Stimulated activated CD4-positive, alpha-beta T cell treated with anti-CD3 and anti-CD28 coated beads, Interleukin-12 subunit alpha, Interleukin-12 subunit beta, amount 100 ng/mL, for 24 hours (primary cell): ENCODE data around the gene CAMK1D.

Experiments
- DNase-seq, 2 experiments: peaks; one replicate each; pipeline ENCODE4 v3.0.0-alpha.2; 2020; ENCODE audit warnings: low read depth in 2 of 2

Gene CAMK1D

DNA sequence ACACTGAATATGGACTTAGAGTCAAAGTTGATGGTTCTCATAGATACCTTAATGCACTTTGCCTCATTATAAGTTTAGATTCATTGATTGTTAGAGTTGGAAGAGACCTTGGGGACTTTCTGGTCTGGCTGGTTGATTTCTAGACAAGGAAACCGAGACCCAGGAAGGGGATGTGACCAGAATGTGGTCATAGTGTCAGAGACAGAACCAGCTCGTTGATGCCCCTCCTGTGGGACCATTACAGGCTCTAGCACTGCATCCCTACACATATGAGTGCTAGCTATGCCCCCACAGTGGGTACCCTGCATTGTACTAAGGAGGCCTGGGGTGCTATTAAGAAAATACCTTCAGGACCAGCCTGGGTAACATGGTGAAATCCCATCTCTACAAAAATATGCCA, 306.6 kb downstream of the CAMK1D start:
- DNase-seq, result no peak

DNA sequence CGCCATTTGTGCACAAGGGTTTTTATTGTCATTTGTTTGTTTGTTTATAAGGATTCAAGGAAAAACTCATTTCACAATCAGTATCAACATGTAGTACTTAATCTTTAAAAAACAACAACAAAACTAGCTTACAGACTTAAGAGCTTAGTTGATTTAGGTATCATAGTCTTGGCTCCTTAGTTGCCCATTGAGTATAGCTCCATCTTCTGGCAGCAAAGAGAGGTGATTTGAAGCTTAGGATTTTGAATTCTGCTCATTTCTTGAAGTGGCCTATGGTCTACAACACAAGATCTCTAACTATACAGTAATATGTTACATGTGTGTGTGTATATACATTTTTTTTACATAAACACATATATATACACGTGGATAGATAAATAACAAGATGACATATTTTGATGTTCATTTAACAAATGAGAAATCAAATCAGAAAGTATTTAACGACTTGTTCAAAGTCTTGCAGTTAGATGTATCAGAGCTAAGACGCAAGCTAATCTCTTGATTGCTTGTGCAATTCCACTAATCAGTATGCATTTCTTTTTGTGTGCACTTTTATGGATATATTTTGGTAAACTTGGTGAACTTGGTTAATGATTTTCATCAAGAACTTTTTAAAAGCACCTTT, 307.3 kb downstream of the CAMK1D start:
- DNase-seq, result no peak

DNA sequence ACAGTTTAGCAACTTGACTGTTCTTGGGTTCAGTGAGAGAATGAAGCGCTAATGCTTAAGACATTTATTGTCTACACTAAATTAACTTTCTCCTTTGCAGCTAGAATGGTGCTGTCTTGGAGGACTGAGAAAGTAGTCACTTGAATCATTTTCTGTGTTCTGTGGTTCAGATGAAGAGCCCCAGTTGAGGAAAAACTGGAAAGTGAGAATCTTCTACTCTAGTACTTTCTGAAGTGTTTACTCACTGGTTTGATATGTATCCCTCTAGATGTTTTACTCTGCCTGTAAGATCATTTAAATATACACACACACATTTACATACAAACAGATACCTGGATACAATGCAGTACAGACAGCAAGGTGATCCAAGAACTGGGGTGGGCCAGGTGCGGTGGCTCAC, 308.1 kb downstream of the CAMK1D start:
- DNase-seq, result no peak

DNA sequence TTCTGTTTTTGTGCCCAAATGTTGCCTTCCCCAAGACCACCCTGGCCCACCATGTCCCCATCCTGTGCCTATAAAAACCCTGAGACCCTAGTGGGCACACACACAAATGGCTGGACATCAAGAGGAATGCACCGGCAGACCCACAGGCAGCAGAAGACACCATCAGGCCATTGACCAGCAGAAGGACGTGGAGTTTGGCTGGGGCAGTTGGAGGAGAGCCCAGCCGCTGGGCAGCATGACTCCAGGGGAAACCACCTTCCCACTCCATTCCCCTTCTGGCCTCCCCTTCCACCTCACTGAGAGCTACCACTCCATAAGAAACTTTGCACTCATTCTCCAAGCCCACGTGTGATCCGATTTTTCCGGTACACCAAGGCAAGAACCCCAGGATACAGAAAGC, 309.2 kb downstream of the CAMK1D start:
- no peak for DNase-seq

DNA sequence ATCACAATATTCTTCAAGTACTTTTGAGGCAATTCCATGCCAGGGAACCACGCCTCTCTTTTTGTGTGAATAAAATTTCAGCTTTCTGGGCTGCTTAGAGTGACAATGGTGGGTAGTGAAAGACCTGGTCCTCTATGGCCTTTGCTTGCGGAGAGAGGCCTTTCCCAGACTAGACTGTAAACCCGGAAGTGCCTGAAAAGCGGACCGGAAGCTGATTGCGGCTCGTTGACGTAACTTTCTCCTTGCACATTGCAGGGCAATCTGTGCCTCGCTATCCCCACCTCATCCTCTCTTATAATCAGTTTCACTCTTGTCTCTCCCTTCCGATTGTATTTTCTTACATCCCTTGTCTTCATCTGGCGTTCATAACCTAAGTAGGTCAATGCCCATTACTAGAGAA, 310.4 kb downstream of the CAMK1D start:
- DNase-seq, result no peak

DNA sequence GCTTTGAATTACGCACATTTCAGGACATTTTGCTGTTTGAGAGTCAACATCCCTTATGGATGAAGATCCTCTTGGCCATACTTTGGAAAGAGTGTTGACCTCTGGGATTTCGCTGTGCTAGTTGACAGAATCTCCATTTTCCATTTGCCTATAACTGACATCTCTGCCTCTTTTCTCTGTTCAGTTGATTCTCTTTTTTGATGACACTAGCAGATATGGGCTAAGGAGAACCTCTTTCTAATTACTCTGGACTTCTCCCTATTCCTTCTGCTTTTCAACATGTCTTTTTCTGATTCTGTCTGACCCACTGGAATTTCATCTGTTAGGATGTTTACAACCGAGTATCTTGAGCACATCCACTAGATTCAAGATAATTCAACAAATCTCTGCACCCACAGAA, 311.5 kb downstream of the CAMK1D start:
- no peak for DNase-seq

GRCh38 chr10:12661671-12662070, 312.3 kb downstream of the CAMK1D start:
- no peak for DNase-seq

GRCh38 chr10:12663863-12664262, 314.5 kb downstream of the CAMK1D start:
- DNase-seq, result no peak

GRCh38 chr10:12665501-12665900, 316.2 kb downstream of the CAMK1D start:
- no peak for DNase-seq

DNA sequence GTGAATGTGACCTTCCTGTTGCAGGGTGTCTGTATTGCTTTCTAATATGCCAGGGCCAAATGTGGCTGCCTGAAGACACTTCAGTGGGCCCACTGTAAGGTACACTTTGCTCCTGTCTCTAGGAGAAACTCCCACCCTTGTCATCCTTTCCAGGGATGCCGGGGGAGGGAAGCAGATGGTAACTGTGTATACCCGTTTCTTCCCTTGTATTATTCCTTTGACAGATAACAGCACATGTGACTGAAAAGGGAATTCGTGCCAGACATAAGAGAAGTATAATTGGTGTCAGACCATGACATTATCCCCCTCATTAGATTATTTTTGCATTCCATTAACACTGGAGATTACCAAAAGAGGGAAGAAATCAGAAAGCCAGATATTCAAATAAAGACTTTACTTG, 317.7 kb downstream of the CAMK1D start:
- DNase-seq, result no peak

GRCh38 chr10:12668634-12669033, 319.3 kb downstream of the CAMK1D start:
- no peak for DNase-seq

GRCh38 chr10:12670004-12670403, 320.7 kb downstream of the CAMK1D start:
- DNase-seq, result no peak

GRCh38 chr10:12675186-12675585, 325.8 kb downstream of the CAMK1D start:
- DNase-seq, result no peak

- no peak for DNase-seq
Measured at GRCh38 chr10:12679636-12680035, 330.3 kb downstream of the CAMK1D start.

DNA sequence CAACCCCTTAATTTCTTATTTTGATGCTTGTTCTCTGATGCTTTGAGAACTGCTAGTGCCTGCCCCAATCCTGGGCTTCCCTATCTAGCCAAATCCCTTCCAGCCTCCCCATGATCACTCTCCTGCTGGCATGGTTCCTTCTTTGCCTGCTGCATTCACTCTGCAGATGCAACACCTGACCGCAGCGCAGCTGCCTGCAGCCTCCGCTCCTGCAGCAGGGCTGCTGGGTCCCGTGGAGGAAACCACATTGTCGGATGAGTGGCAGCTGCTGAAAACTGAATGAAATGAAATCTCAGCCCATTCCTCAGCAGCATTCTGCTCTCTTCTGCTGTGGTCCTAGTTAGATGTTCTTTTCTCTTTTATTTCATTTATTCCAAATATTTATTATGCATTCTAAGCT, 331.9 kb downstream of the CAMK1D start:
- no peak for DNase-seq

- DNase-seq, result no peak
Measured at GRCh38 chr10:12684784-12685183, 335.4 kb downstream of the CAMK1D start.

DNA sequence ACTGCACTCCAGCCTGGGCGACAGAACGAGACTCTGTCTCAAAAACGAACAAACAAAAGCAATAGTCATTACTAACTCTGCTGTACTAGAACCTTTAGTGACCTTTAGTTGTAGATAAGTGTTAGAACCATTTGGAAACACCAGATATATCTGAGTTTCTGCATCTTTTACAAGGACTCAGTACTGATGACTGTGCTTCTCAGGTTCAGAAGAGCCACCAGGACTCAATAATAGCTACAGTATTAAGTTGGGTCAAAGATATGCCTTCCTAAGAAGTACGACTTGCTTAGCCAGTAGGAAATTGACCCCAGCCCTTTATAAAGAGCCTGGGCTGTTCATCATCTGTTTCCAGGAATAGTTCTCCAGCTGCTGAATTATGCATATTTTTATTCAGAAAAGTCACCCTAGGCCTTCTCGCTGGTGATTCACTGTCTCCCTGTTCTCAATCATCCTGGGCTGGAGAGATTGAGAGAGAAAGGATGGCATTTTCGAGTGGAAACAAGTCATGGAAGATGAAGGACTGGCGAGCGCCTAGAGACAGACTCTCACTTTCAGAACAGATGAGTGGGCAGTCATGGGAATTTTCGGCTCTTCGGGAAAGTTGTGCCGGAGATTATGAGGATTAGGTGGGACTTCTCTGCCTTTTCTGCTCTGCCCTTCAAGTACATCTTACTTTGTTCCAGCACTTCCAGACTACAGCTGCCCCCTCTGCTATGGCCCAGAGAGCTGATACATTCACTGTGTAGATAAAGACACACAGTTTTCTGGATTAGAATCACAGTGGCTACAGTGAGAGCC, 336.1 kb downstream of the CAMK1D start:
- DNase-seq, result no peak

DNA sequence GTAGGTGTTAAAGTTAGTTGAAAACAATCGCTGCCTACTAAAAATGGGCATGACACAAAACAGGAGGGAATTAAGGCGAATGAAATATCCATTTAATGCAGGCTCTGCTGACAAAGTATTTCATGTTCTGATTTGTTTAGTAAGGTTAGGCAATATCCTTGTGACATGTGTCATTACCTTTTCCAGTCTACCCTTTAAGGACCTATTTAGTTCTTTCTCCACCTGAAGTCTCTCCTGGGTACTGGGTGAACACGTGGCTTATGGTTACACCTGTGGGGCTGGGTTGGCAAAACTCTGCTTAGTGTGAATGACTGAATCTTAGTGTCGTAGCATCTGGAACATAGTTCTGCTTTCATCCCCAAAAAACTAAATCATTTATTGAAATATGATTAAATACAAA, 338.6 kb downstream of the CAMK1D start:
- no peak for DNase-seq

GRCh38 chr10:12689893-12690292, 340.5 kb downstream of the CAMK1D start:
- no peak for DNase-seq

DNA sequence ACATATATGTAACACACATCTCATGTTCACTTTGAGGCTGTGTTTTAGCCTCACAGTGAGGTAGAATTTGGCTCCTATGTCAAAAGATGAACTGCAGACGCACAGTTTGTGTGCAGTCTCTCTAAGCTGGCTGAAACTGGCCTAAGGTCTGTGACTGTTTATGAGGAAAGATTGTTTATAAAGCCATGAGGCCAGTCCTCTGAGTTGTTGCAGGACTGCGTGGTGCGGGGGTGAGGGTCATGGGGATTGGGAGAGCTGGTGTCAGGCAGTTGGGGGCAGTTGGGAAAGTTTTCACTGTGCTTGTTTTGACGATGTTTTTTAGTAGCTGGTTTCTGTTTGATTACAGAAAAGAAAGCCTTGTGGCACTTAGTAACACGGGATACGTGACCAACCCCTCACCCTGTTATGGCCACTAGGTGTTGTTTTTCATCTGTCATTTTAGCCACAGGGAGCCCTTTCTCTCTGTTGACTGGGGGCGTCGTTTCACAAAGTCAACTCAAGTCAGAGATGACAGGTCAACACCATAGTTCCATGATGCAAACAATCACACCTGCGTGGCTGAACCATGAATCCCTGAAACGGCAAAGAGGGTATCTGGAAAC, 341.3 kb downstream of the CAMK1D start:
- no peak for DNase-seq

DNA sequence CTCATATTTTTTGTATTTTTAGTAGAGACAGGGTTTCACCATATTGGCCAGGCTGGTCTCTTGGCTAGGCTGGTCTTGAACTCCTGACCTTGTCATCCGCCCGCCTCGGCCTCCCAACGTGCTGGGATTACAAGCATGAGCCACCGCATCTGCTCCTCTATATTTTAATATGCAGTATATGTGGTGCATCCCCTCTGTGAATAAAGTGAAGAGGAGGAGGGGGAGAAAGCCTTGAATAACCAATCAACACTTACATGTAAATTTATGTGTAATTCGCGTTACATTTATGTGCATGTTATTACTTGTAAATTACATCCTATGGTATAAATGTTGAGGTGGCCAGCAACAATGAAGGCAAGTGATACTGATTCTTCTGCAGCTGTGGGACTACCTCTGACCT, 342.2 kb downstream of the CAMK1D start:
- no peak for DNase-seq

- no peak for DNase-seq
Measured at GRCh38 chr10:12697764-12698163, 348.4 kb downstream of the CAMK1D start.

GRCh38 chr10:12699258-12699700, 349.9 kb downstream of the CAMK1D start:
- no peak for DNase-seq
